Ishikawa (cell line): ENCODE data around the gene SLK.

Source experiments
- CEBPB ChIP-seq: IDR thresholded peaks from 2 replicates; pipeline ENCODE4 v1.6.1; 2012
- EGR1 ChIP-seq: IDR thresholded peaks from 2 replicates; pipeline ENCODE4 v1.6.1; 2012
- EP300 ChIP-seq: IDR thresholded peaks from 2 replicates; pipeline ENCODE4 v1.6.1; 2012; ENCODE audit warnings: borderline replicate concordance
- FOXM1 ChIP-seq: IDR thresholded peaks from 2 replicates; pipeline ENCODE4 v1.6.1; 2012; ENCODE audit warnings: low read depth, borderline replicate concordance
- RAD21 ChIP-seq: IDR thresholded peaks from 2 replicates; pipeline ENCODE4 v1.6.1; 2012; ENCODE audit warnings: low read depth
- TAF1 ChIP-seq: IDR thresholded peaks from 2 replicates; pipeline ENCODE4 v1.6.1; 2012; ENCODE audit warnings: low read depth, mild to moderate bottlenecking
- TCF12 ChIP-seq: IDR thresholded peaks from 2 replicates; pipeline ENCODE4 v1.6.1; 2012; ENCODE audit warnings: low read depth
- USF1 ChIP-seq: IDR thresholded peaks from 2 replicates; pipeline ENCODE4 v1.6.1; 2012
- YY1 ChIP-seq: IDR thresholded peaks from 2 replicates; pipeline ENCODE4 v1.6.1; 2012; ENCODE audit warnings: low read depth

GRCh38 chr10:104025524-104025923 is 58.6 kb downstream of the SLK start:
- TF ChIP-seq RAD21 (no peak), EGR1 (no peak), EP300 (no peak), CEBPB (no peak), USF1 (no peak), TCF12 (no peak), TAF1 (no peak), FOXM1 (no peak), YY1 (no peak)
